Psoas muscle (tissue), 8 donors: ENCODE results near the gene NPY5R. TPM values are rescaled to one million over a fixed set of nuclear protein-coding genes. Genes with fewer than 3 reads are reported as not detected.

Experiments
- ATAC-seq, 4 donors: fragments of 200-7000 bp; cut with Tn5 transposase; one replicate each; pipeline ENCODE4 v1.9.1; 2020; ENCODE audit warnings: moderate library complexity in 3 of 4, mild to moderate bottlenecking in 2 of 4
- DNase-seq, 2 donors: peaks; one replicate each; pipeline ENCODE4 v3.0.0-alpha.2; 2020
- H3K27ac ChIP-seq: fragments of 200-600 bp; one replicate; pipeline ENCODE4 v1.8.0; 2022
- H3K27me3 ChIP-seq, 3 donors: fragments of 200-600 bp in 1 of 3; one replicate each; pipeline versions ENCODE4 v1.6.1 to v1.8.0; 2013 to 2022; ENCODE audit warnings: low read length in 2 of 3, mild to moderate bottlenecking in 2 of 3, moderate library complexity in 1 of 3; ENCODE audit not compliant: insufficient read depth in 3 of 3
- H3K36me3 ChIP-seq, 2 donors: fragments of 200-600 bp in 1 of 2; one replicate each; pipeline versions ENCODE4 v1.6.1 to v1.8.0; 2013 to 2022; ENCODE audit warnings: low read depth in 1 of 2, mild to moderate bottlenecking in 1 of 2, moderate library complexity in 1 of 2; ENCODE audit not compliant: insufficient read depth in 1 of 2
- H3K4me1 ChIP-seq: fragments of 200-600 bp; one replicate; pipeline ENCODE4 v1.8.0; 2022
- H3K4me3 ChIP-seq: fragments of 200-600 bp; one replicate; pipeline ENCODE4 v1.8.0; 2022; ENCODE audit warnings: mild to moderate bottlenecking
- H3K9me3 ChIP-seq: fragments of 200-600 bp; one replicate; pipeline ENCODE4 v1.8.0; 2022
- WGBS, 3 donors: extraction: QIAGEN DNeasy Blood & Tissue Kit; methylation state at CpG; one replicate each; pipeline versions ENCODE4 v1.1.6 to v1.1.7; 2013; 5-methylcytosine and 5-hydroxymethylcytosine counted together
- intact Hi-C, 2 donors: fragments of 100-400 bp; cut with DNase I; formaldehyde crosslinking; loops; one replicate each; pipeline versions ENCODE4 v1.11.0 to v1.14.2; 2022
- polyA plus RNA-seq, 3 donors: library from polyadenylated mRNA; stranded (reverse); fragments of 200-250 nt; gene quantifications; one replicate each; pipeline ENCODE4 v1.2.3, GENCODE V29; 2013
- total RNA-seq, 4 donors: library from RNA; stranded (reverse); fragmentation: NEBNext Ultra II Directional in 2 of 4; extraction: Animal tissue kit (Norgen Biotek cat#: 25700) in 2 of 4; gene quantifications; one replicate each; pipeline versions ENCODE4 v1.2.1 to v1.2.4, GENCODE V29; 2021 to 2023
- TF ChIP-seq, protein P1 (sequence below): fragments of 200-600 bp; IDR thresholded peaks from one replicate; pipeline ENCODE4 v1.8.0; 2022; ENCODE audit warnings: antibody characterized with exemption
- donor health status: healthy with polysubstance abuse.
- donor health status: DM: no; HTN: no; CAD: no; lungs with moderate emphysema.
- donor health status: Bipolar disorder and iron deficiency.
- donor health status: healthy.
- donor health status: DM: yes; HTN: yes; CAD: no.
- donor health status: DM: no; HTN: no; CAD: no.
- donor health status: DM: no; HTN: no; CAD: no.
- donor health status: DM: yes; HTN: yes; CAD: no.

The NPY5R gene
- total and polyA plus RNA-seq, 7 donors = 0.05 to 0.23 (median 0.13) TPM; not detected in 2

DNA sequence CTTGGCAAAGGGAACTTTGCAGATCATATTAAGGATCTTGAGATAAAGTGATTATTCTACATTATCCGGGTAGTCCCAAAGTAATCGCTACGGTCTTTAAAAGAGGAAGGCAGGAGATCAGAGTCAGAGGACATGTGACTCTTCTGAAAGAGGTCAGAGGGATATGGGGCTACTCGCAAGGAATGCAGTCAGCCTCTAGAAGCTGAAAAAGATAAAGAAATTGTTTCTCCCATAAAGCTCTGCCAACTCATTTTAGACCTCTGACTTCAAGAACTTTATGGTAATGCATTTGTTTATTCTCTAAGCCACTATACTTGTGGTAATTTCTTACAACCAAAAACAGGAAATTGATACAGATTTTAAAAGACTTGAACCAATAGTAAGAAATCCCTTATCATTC, 48.6 kb downstream of the NPY5R start:
- Histone ChIP-seq H3K4me1 (no peaks in the 10 kb centered on the region), H3K36me3 (no peaks in the 10 kb centered on the region), H3K9me3 (no peaks in the 10 kb centered on the region), H3K27ac (no peak overlapping the region), H3K4me3 (no peak overlapping the region), H3K27me3 (peaks cover 0 to 2% (median 0%) of the 10 kb centered on the region in 3 donors)
- TF ChIP-seq, protein P1, sequence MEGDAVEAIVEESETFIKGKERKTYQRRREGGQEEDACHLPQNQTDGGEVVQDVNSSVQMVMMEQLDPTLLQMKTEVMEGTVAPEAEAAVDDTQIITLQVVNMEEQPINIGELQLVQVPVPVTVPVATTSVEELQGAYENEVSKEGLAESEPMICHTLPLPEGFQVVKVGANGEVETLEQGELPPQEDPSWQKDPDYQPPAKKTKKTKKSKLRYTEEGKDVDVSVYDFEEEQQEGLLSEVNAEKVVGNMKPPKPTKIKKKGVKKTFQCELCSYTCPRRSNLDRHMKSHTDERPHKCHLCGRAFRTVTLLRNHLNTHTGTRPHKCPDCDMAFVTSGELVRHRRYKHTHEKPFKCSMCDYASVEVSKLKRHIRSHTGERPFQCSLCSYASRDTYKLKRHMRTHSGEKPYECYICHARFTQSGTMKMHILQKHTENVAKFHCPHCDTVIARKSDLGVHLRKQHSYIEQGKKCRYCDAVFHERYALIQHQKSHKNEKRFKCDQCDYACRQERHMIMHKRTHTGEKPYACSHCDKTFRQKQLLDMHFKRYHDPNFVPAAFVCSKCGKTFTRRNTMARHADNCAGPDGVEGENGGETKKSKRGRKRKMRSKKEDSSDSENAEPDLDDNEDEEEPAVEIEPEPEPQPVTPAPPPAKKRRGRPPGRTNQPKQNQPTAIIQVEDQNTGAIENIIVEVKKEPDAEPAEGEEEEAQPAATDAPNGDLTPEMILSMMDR = no peak
- ATAC-seq = no peak
- intact Hi-C loops = no loop called here
- 65 to 71% (median 70%) methylated on average over 4 of the region's 4 CpGs for WGBS, 3 donors
- DNase-seq = no peak

DNA sequence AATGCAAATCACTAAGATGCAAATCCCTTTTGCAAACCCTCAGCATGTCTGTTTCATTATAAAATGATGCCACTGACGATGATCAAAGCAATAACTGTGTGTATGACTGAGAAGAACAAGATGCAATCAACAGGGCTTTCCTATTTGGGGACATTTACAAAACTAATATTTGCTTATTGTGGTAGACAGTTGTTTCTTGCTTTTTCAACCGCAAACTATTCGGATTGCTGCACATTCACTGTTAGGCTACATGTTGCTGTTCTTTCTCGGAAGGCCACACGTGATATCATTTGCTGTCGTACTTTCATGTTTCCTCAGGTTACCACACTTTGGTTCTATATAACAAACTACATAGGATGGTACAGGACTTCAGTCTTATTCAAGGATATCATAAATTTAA, 49.8 kb downstream of the NPY5R start:
- ATAC-seq = no peak
- intact Hi-C loops = no loop called here
- H3K9me3 ChIP-seq = no peaks in the 10 kb centered on the region

DNA sequence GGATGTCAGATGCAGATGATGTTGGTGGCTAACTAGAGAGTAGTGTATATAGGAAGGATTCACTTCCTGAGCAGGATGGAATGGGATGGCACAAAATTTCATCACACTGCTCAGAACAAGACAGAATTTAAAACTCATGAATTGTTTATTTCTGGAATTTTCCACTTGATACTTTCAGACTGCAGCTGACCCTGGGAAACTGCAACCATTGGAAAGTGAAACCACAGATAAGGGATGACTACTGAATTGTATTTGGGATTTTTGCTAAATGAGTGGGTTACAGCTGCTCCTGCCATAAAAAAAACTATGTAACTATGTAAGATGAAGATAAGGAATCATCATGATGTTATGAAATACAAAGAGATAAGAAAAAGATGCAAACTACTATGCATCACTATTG, 51.4 kb downstream of the NPY5R start:
- intact Hi-C loops = no loop called here
- TF ChIP-seq, protein P1 = no peak
- ATAC-seq (no peak), DNase-seq (no peak)
- H3K4me1 ChIP-seq = no peaks in the 10 kb centered on the region
- H3K36me3 ChIP-seq = no peaks in the 10 kb centered on the region
- no peak overlapping the region for H3K4me3 ChIP-seq
- no peak overlapping the region for H3K27ac ChIP-seq
- H3K27me3 ChIP-seq = no peaks in the 10 kb centered on the region
- no peaks in the 10 kb centered on the region for H3K9me3 ChIP-seq

More for the DNA sequence above, 49.8 kb downstream of the NPY5R start:
- Histone ChIP-seq H3K4me1 (no peaks in the 10 kb centered on the region), H3K36me3 (no peaks in the 10 kb centered on the region), H3K27ac (no peak overlapping the region), H3K27me3 (peaks cover 0 to 2% (median 0%) of the 10 kb centered on the region in 3 donors), H3K4me3 (no peak overlapping the region)
- WGBS, 3 donors = 83 to 84% (median 84%) methylated on average over 6 of the region's 6 CpGs
- no peak for DNase-seq
- TF ChIP-seq, protein P1 = no peak

DNA sequence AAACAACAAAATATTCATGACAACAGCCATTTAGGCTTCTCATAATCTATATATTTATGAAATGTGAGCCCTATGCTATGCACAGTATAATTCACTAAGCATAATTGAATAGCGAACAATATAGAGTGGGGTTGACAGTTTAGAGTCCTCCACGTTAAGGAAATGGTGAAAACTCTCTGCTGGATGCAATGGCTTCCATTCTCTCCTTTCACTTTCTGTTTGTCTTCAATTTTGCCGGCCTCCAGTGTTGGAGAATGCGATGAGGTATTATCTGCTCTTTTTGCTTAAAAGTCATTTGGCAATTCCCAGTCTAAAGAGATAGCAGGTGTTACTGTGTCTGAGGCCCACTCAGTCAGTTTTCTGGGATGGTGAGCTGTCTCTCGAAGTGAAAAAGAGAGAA, 52.1 kb downstream of the NPY5R start:
- Histone ChIP-seq H3K27ac (no peak overlapping the region), H3K4me3 (no peak overlapping the region), H3K4me1 (no peaks in the 10 kb centered on the region), H3K36me3 (no peaks in the 10 kb centered on the region), H3K9me3 (no peaks in the 10 kb centered on the region), H3K27me3 (no peaks in the 10 kb centered on the region)
- TF ChIP-seq, protein P1 = no peak
- intact Hi-C loops = no loop called here
- DNase-seq (no peak), ATAC-seq (no peak)
- WGBS, 3 donors = 69 to 72% (median 71%) methylated on average over 5 of the region's 5 CpGs

DNA sequence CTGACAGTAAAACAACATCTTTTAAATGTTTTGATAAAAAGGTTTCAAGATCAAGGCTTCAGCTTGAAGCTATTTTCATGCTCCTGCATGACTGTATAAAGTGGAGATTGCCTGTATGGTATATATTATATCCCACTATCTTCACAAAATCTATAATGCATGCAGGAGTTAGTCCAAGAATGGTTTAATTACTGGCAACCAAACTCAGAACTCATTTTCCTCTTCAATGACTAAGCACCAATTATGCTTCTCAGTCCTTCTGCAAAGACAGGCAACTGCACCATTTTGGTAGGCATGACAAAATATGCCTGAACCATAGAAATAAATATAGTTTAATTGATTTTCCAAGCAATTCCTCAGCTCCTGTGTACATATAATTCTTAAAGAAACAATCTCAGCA, 54.5 kb downstream of the NPY5R start:
- intact Hi-C loops = no loop called here
- H3K27ac ChIP-seq = no peak overlapping the region
- ATAC-seq = no peak
- TF ChIP-seq, protein P1 = no peak
- no peak overlapping the region for H3K4me3 ChIP-seq
- no peak for DNase-seq
- H3K36me3 ChIP-seq = no peaks in the 10 kb centered on the region
- no peaks in the 10 kb centered on the region for H3K9me3 ChIP-seq
- H3K4me1 ChIP-seq = no peaks in the 10 kb centered on the region
- H3K27me3 ChIP-seq = no peaks in the 10 kb centered on the region
